GM12874 (cell line): Measurements from ENCODE around the gene PSMB8.

Experiments
- CTCF ChIP-seq: IDR thresholded peaks from 2 replicates; pipeline ENCODE4 v1.5.1; 2011; ENCODE audit warnings: low read depth, mild to moderate bottlenecking, control low read depth, low read length, moderate library complexity; ENCODE audit not compliant: insufficient read depth

Gene PSMB8

DNA sequence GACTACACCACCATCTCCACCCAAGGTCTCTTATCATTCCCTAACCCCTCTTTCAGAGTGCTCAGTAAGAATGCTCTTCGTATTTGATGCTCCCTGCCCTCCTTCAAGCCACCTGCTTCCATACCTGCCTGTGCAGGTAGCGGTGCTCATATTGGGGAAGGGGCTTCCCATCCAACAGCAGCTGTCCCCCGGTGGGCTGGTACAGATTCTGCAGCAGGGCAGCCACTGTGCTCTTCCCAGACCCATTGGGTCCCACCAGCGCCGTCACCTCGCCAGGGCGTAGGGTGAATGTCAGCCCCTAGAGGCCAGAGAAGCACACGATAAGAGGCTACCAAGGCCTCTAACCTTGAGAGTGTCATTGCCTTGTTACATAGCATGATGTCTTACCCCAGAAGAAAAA is 3.9 kb upstream of the PSMB8 start:
- no peak for TF ChIP-seq CTCF

DNA sequence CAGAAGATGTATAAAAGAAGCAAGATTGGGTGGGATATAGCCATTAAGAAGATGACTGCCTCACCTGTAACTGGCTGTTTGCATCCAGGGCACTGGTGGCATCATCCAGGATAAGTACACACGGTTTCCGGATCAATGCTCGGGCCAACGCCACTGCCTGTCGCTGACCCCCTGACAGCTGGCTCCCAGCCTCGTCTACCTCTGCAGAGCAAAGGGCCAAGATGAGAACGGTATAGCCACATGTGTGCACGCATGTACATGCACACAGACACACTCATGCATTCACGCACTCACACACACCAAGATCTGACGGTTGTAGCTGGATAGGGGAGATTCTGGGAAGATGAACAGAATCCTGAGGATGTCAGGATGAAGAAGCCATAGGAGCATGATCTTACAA is 3.2 kb upstream of the PSMB8 start:
- TF ChIP-seq CTCF: no peak

DNA sequence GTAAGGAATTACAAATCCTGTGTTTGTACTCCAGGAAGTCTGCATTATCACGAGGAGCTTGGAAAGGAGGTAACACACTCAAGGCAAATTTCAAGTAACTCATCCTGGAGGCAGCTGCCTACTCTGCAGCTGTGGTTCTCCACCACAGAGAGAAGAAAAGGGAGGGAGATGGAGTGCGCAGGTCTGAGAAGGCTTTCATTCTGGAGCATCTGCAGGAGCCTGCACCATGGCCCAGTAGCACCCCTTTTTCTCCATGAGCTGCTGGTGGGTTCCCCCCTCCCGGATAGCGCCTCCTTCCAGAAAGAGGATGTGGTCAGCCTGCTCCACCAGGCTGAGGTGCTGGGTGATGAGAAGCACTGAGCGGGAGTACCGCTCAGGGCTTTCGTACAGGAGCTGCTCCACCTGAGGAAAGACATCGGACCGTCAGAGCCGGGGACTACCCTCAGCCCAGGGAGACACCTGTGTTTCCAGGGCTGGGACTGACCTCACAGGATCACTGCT is 1.6 kb upstream of the PSMB8 start:
- TF ChIP-seq CTCF: no peak

DNA sequence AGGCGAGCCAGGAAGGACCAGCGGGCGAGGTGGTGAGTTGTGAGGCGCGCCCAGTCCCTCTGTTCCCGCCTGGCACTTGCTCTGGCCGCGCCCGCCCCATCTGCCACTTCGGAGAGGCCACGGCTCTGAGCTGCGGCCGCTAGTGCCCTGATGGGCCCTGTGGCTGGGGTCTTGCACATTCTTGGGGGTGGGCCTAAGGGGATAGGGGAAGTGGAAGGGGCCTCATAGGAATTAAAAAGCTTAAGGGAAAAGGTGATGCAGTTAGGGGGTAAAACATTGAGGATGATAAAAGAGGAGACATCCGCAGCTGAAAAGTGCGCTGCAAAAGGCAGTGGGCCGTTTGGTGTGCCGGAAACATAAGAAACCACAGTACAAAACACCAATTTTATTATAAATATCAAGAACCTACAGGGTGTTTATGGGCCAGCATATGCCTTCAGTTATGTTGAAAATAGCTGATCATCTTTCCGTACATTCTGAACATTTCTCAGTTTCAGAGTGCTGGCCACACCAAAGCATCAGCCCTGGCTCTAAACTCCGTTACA is 1.1 kb upstream of the PSMB8 start:
- TF ChIP-seq CTCF: no peak

DNA sequence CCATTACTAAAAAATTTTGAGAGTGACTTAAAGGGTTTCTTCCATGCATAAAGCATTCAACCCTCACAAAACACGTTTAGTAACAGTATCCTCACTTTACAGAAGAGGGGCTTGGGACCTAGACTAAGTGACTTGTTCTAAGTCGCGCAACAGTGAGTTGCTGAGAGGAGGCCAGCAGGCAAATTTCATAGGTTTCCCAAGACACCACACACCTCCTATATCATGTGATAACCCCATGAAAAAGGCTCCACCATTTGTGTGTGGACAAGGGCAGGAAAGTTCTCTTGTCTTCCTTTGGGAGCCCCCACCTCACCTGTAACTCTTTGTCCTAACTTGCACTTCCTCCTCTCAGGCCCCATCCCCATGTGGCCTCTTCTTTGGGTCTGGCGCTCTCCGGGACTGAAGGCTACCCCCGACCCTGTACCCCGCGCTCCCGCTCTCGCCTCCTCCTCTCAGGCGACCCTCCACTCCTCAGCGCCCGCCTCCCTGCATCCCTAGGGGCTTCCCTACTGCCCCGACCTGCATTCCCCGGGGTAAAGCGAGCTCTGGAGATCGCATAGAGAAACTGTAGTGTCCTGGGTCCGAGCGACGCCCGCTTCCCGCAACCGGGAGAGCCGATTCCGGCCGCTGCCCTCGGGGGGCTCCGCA is 392 bp downstream of the PSMB8 start:
- no peak for TF ChIP-seq CTCF

DNA sequence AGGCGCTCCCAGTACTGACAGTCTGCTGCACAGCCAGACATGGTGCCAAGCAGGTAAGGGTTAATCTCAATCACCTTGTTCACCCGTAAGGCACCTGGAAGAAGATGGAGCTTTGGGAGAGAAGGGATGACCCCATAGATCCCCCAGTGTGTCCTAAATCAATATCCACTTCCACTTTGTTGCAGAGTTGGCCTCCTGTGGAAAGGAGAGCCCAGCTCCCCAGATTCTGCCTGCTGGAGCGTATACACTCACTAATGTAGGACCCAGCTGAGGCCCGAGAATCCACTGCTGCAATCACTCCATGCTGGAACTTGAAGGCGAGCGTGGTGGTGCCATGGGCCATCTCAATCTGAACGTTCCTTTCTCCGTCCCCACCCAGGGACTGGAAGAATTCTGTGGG is 1.2 kb downstream of the PSMB8 start:
- no peak for TF ChIP-seq CTCF

GRCh38 chr6:32842021-32842650 is 1.7 kb downstream of the PSMB8 start:
- no peak for TF ChIP-seq CTCF
